ENCODE results near the gene AFDN. TPM values are rescaled to one million over a fixed set of nuclear protein-coding genes. Genes with fewer than 3 reads are reported as not detected.

Gene AFDN
- total RNA-seq, 1 donor from 2014 or later = 109 TPM

- H3K4me3 ChIP-seq (ENCODE audit: low read depth, low read length) = no peak overlapping the region
- DNase-seq (ENCODE audit: low read depth) = no peak
- TF ChIP-seq CTCF (conservative IDR thresholded peaks at IDR 0.05; ENCODE audit: low read depth, low read length) = no peak
These were observed 160.9 kb downstream of the AFDN start for GRCh38 chr6:167987396-167988153.

DNA sequence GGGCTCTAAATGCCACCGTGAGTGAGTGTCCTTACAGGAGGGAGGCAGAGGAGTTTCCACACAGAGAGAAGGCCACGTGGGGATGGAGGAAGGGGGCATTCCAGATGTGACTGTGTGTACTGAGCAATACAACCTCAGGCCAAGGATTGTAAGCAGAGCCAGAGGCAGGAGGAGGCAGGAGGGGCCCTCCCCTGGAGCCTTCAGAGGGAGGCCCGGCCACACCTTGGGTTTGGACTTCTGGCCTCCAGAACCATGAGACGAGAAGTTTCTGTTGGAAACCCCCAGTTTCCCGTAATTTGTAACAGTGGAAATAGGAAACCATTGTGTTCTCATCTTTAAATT is 161.4 kb downstream of the AFDN start:
- TF ChIP-seq CTCF (conservative IDR thresholded peaks at IDR 0.05; ENCODE audit: low read depth, low read length) = no peak

GRCh38 chr6:167988945-167989841 is 162.5 kb downstream of the AFDN start:
- H3K4me3 ChIP-seq (ENCODE audit: low read depth, low read length) = no peak overlapping the region
- no peak for DNase-seq (ENCODE audit: low read depth)
- no peak for TF ChIP-seq CTCF (conservative IDR thresholded peaks at IDR 0.05; ENCODE audit: low read depth, low read length)

More for the DNA sequence above, 161.4 kb downstream of the AFDN start:
- no peak overlapping the region for H3K4me3 ChIP-seq (ENCODE audit: low read depth, low read length)
- DNase-seq (ENCODE audit: low read depth) = no peak

- H3K4me3 ChIP-seq (ENCODE audit: low read depth, low read length) = no peak overlapping the region
- DNase-seq (ENCODE audit: low read depth) = no peak
- no peak for TF ChIP-seq CTCF (conservative IDR thresholded peaks at IDR 0.05; ENCODE audit: low read depth, low read length)
These were observed 163.6 kb downstream of the AFDN start for GRCh38 chr6:167990016-167990945.

GRCh38 chr6:167993169-167993568 is 166.5 kb downstream of the AFDN start:
- no peak overlapping the region for H3K4me3 ChIP-seq (ENCODE audit: low read depth, low read length)
- no peak for DNase-seq (ENCODE audit: low read depth)
- TF ChIP-seq CTCF (conservative IDR thresholded peaks at IDR 0.05; ENCODE audit: low read depth, low read length) = no peak

DNA sequence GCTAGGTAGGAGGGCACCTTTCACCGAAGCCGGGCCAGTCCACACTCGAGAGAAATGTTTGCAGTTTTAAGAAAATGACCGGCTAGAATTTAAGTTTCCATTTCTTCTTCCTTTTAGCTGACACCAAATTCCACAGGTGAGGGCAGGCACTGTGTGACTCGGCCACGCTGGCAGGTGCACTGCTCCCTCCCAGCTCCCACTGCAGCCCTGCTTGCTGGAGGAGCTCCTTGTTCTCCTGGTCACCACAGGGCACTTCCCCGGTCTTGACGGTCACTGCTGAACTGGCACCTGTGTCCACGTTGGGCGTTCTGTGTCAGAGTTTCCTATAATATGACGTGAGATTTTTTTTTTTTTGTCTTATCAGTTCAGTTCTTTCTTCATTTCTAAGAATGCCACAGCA is 167.1 kb downstream of the AFDN start:
- no peak overlapping the region for H3K4me3 ChIP-seq (ENCODE audit: low read depth, low read length)
- no peak for DNase-seq (ENCODE audit: low read depth)
- no peak for TF ChIP-seq CTCF (conservative IDR thresholded peaks at IDR 0.05; ENCODE audit: low read depth, low read length)
